Cardiac muscle cell (in vitro differentiated cells and primary cell): ENCODE data around the gene RGL3. TPM values are rescaled to one million over a fixed set of nuclear protein-coding genes. Genes with fewer than 3 reads are reported as not detected.
A peak's percentile ranks its signal among the peaks of the same experiment; 100 is the strongest.

ENCODE experiments used
- DNase-seq, 2 donors: peaks; one replicate each; pipeline versions ENCODE4 v3.0.0 to v3.0.0-alpha.2; 2010 to 2017; ENCODE audit warnings: low read depth in 1 of 2, low spot score in 1 of 2
- H3K27ac ChIP-seq: fragments of 200-600 bp; sonication (generic); 2 replicates; pipeline ENCODE4 v1.5.1; 2016
- H3K27me3 ChIP-seq: fragments of 200-600 bp; sonication (generic); 2 replicates; pipeline ENCODE4 v1.6.0; 2016; ENCODE audit warnings: control low read depth
- H3K36me3 ChIP-seq: fragments of 200-600 bp; sonication (generic); 2 replicates; pipeline ENCODE4 v1.5.1; 2016; ENCODE audit warnings: control low read depth
- H3K4me1 ChIP-seq: fragments of 200-600 bp; sonication (generic); 2 replicates; pipeline ENCODE4 v1.8.1; 2017; ENCODE audit warnings: low read depth, mild to moderate bottlenecking, mixed run types
- H3K4me3 ChIP-seq: fragments of 200-600 bp; sonication (generic); 2 replicates; pipeline ENCODE4 v1.5.1; 2016; ENCODE audit warnings: mild to moderate bottlenecking
- H3K9me3 ChIP-seq: fragments of 200-600 bp; sonication (generic); 2 replicates; pipeline ENCODE4 v1.5.1; 2017; ENCODE audit warnings: low read depth, mild to moderate bottlenecking, control low read depth
- CTCF ChIP-seq: IDR thresholded peaks from 2 replicates; pipeline ENCODE4 v1.5.1; 2012; ENCODE audit warnings: low read depth, mild to moderate bottlenecking, low read length
- polyA plus RNA-seq: library from polyadenylated mRNA; unstranded; fragments of >200 nt; fragmentation: Nextera tagmentation; extraction: Ambion mirVana; gene quantifications from 2 replicates; pipeline ENCODE4 v1.2.1, GENCODE V29; 2016
- total RNA-seq: library from RNA; depleted of rRNA; stranded (reverse); fragments of >200 nt; gene quantifications from 2 replicates; pipeline ENCODE4 v1.2.3, GENCODE V29; 2016

RGL3 gene
- total and polyA plus RNA-seq, 2 experiments from 2014 or later, result 32.2 to 52.1 TPM

GRCh38 chr19:11345122-11345803 lies 73.9 kb downstream of the RGL3 start:
- Histone ChIP-seq H3K27ac (no peak overlapping the region), H3K36me3 (no peaks in the 10 kb centered on the region), H3K4me3 (peak overlapping the region; percentile 67), H3K27me3 (no peaks in the 10 kb centered on the region), H3K4me1 (no peaks in the 10 kb centered on the region), H3K9me3 (no peaks in the 10 kb centered on the region)
- no peak for DNase-seq
- TF ChIP-seq CTCF, result no peak

Other genes starting within 250 kb of the RGL3 start
- gene KANK2, start 221.8 kb downstream of the RGL3 start, total RNA-seq, result 73.0 and 106 TPM in 2 replicates
- 38.9 and 43.9 TPM in 2 replicates for gene KANK2, start 221.8 kb downstream of the RGL3 start, polyA plus RNA-seq
- 1.5 TPM in 1 of 2 replicates, not detected in the other for gene ANGPTL8, start 179.7 kb downstream of the RGL3 start, total RNA-seq
- 0.71 and 1.7 TPM in 2 replicates for gene ANGPTL8, start 179.7 kb downstream of the RGL3 start, polyA plus RNA-seq
- gene DOCK6, start 156.8 kb downstream of the RGL3 start, total RNA-seq, result 9.1 and 75.6 TPM in 2 replicates
- gene DOCK6, start 156.8 kb downstream of the RGL3 start, polyA plus RNA-seq, result 12.2 and 21.5 TPM in 2 replicates
- not detected in 2 replicates for gene TSPAN16, start 123.2 kb downstream of the RGL3 start, total RNA-seq
- gene TSPAN16, start 123.2 kb downstream of the RGL3 start, polyA plus RNA-seq, result not detected in 2 replicates
- gene RAB3D, start 79.7 kb downstream of the RGL3 start, total RNA-seq, result 14.6 and 19.1 TPM in 2 replicates
- gene RAB3D, start 79.7 kb downstream of the RGL3 start, polyA plus RNA-seq, result 10.2 and 10.8 TPM in 2 replicates
- gene TMEM205, start 73.0 kb downstream of the RGL3 start, total RNA-seq, result 137 and 250 TPM in 2 replicates
- 110 and 154 TPM in 2 replicates for gene TMEM205, start 73.0 kb downstream of the RGL3 start, polyA plus RNA-seq
- gene CCDC159, start 72.8 kb downstream of the RGL3 start, total RNA-seq, result 3.8 and 9.3 TPM in 2 replicates
- gene CCDC159, start 72.8 kb downstream of the RGL3 start, polyA plus RNA-seq, result 8.7 and 9.7 TPM in 2 replicates
- gene PLPPR2, start 63.9 kb downstream of the RGL3 start, total RNA-seq, result 7.3 and 13.4 TPM in 2 replicates
- 14.9 and 15.6 TPM in 2 replicates for gene PLPPR2, start 63.9 kb downstream of the RGL3 start, polyA plus RNA-seq
- gene SWSAP1, start 44.6 kb downstream of the RGL3 start, total RNA-seq, result 2.1 and 5.4 TPM in 2 replicates
- gene SWSAP1, start 44.6 kb downstream of the RGL3 start, polyA plus RNA-seq, result 7.2 and 7.5 TPM in 2 replicates
- 47.1 and 53.7 TPM in 2 replicates for gene EPOR, start 35.0 kb downstream of the RGL3 start, total RNA-seq
- gene EPOR, start 35.0 kb downstream of the RGL3 start, polyA plus RNA-seq, result 46.8 and 54.0 TPM in 2 replicates
- gene ODAD3, start 15.8 kb upstream of the RGL3 start, total RNA-seq, result 3.8 and 3.9 TPM in 2 replicates
- 3.4 and 5.1 TPM in 2 replicates for gene ODAD3, start 15.8 kb upstream of the RGL3 start, polyA plus RNA-seq
- 122 and 151 TPM in 2 replicates for gene PRKCSH, start 16.3 kb upstream of the RGL3 start, total RNA-seq
- gene PRKCSH, start 16.3 kb upstream of the RGL3 start, polyA plus RNA-seq, result 135 and 162 TPM in 2 replicates
- gene ELAVL3, start 61.7 kb upstream of the RGL3 start, total RNA-seq, result 0.09 and 0.18 TPM in 2 replicates
- 0.10 TPM in 1 of 2 replicates, not detected in the other for gene ELAVL3, start 61.7 kb upstream of the RGL3 start, polyA plus RNA-seq
- gene ZNF653, start 86.5 kb upstream of the RGL3 start, total RNA-seq, result 13.8 and 19.0 TPM in 2 replicates
- gene ZNF653, start 86.5 kb upstream of the RGL3 start, polyA plus RNA-seq, result 10.6 and 14.4 TPM in 2 replicates
- 71.5 and 91.3 TPM in 2 replicates for gene ECSIT, start 109.8 kb upstream of the RGL3 start, total RNA-seq
- 56.6 and 64.0 TPM in 2 replicates for gene ECSIT, start 109.8 kb upstream of the RGL3 start, polyA plus RNA-seq
- 288 and 520 TPM in 2 replicates for gene CNN1, start 119.5 kb upstream of the RGL3 start, total RNA-seq
- gene CNN1, start 119.5 kb upstream of the RGL3 start, polyA plus RNA-seq, result 219 and 388 TPM in 2 replicates
- 44.3 and 45.3 TPM in 2 replicates for gene ELOF1, start 139.9 kb upstream of the RGL3 start, total RNA-seq
- gene ELOF1, start 139.9 kb upstream of the RGL3 start, polyA plus RNA-seq, result 80.2 and 98.6 TPM in 2 replicates
- gene ACP5, start 158.3 kb upstream of the RGL3 start, total RNA-seq, result 1.9 TPM in 1 of 2 replicates, not detected in the other
- 1.1 and 1.2 TPM in 2 replicates for gene ACP5, start 158.3 kb upstream of the RGL3 start, polyA plus RNA-seq
- gene ZNF627, start 178.2 kb upstream of the RGL3 start, total RNA-seq, result 19.9 and 23.0 TPM in 2 replicates
- gene ZNF627, start 178.2 kb upstream of the RGL3 start, polyA plus RNA-seq, result 17.5 and 19.4 TPM in 2 replicates